IPS-20b (cell line): ENCODE measurements around the gene ACTN4.
A peak's percentile ranks its signal among the peaks of the same experiment; 100 is the strongest.

Experiments used
- H3K27ac ChIP-seq: one replicate; pipeline ENCODE4 v1.5.1; 2013; ENCODE audit warnings: low read length
- H3K27me3 ChIP-seq: 2 replicates; pipeline ENCODE4 v1.6.1; 2013; ENCODE audit warnings: mild to moderate bottlenecking, low read length, inconsistent platforms; ENCODE audit not compliant: insufficient read depth
- H3K36me3 ChIP-seq: 2 replicates; pipeline ENCODE4 v1.6.1; 2013; ENCODE audit warnings: low read depth, mild to moderate bottlenecking, inconsistent platforms, low read length, moderate library complexity; ENCODE audit not compliant: insufficient read depth
- H3K4me1 ChIP-seq: 2 replicates; pipeline ENCODE4 v1.6.1; 2013; ENCODE audit warnings: mild to moderate bottlenecking, control low read depth, inconsistent platforms, low read length, moderate library complexity; ENCODE audit not compliant: insufficient read depth
- H3K4me3 ChIP-seq: 2 replicates; pipeline ENCODE4 v1.5.1; 2013; ENCODE audit warnings: mild to moderate bottlenecking, low read length, inconsistent platforms
- H3K9ac ChIP-seq: 2 replicates; pipeline ENCODE4 v1.6.1; 2013; ENCODE audit warnings: low read depth, mild to moderate bottlenecking, inconsistent platforms, low read length, moderate library complexity
- H3K9me3 ChIP-seq: 2 replicates; pipeline ENCODE4 v1.6.1; 2013; ENCODE audit warnings: mild to moderate bottlenecking, low read depth, low read length, inconsistent platforms; ENCODE audit not compliant: insufficient read depth

ACTN4 gene

DNA sequence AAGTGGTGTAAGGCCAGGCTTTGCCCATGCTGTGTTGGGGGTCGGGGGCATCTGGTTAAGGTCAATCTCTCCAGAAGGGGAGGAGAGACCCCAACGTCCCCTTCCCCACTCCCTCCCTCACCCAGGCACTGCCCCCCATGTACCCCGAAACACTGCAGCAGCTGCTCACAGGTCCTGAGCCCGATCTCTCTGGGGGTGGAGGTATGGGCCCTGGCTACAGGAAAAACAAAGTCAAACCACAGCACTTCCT lies 86.7 kb downstream of the ACTN4 start:
- Histone ChIP-seq H3K36me3 (peaks cover 20% of the 10 kb centered on the region), H3K9ac (no peak overlapping the region), H3K27me3 (peaks cover 22% of the 10 kb centered on the region), H3K4me1 (peaks cover 9% of the 10 kb centered on the region; the same call in 1 of the 2 replicates), H3K9me3 (no peaks in the 10 kb centered on the region), H3K4me3 (no peak overlapping the region), H3K27ac (no peak overlapping the region)

DNA sequence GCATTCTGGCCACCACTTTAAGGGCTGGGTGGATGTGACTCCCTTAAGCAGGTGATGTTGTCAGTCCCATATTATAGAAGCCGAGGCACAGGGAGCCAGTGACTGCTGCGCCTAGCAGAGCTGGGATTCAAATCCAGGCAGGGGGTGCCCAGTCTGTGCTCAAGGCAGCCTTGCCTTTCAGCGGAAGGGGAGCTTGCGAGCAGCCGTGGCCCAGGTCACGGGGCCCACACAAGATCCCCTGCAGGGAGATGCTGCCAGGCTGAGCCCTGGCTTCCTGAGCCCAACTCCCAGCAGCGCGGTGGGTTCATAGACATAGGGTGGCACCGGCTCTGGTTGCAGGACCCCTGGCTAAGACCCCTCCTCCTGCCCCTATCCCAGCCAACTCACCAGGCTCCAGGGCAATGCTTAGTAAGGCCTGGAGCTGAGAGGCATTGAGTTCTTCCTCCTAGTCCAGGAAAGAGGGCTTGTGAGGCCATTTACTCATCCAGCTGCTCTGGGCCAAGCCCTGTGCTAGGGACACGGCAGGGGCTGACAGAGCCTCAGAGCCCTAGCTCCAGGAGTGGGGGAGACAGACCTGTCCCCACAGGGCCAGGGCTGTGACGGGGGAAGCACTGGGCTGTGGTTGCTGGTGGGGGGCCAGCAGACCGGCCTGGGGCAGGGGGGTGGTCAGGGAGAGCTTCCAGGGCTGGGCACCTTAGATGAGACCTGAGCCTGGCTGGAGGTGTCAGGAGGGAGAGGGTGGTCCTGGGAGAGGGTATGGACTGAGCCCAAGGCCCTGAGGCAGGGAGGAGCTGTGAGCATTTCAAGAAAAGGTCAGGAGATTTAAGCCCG lies 87.2 kb downstream of the ACTN4 start:
- Histone ChIP-seq H3K9me3 (no peaks in the 10 kb centered on the region), H3K27ac (no peak overlapping the region), H3K36me3 (peaks cover 20% of the 10 kb centered on the region), H3K27me3 (peaks cover 22% of the 10 kb centered on the region), H3K4me3 (peak overlapping the region; percentile 70), H3K9ac (peak overlapping the region; percentile 33; the same call in 1 of the 2 replicates), H3K4me1 (peaks cover 9% of the 10 kb centered on the region; the same call in 1 of the 2 replicates)

DNA sequence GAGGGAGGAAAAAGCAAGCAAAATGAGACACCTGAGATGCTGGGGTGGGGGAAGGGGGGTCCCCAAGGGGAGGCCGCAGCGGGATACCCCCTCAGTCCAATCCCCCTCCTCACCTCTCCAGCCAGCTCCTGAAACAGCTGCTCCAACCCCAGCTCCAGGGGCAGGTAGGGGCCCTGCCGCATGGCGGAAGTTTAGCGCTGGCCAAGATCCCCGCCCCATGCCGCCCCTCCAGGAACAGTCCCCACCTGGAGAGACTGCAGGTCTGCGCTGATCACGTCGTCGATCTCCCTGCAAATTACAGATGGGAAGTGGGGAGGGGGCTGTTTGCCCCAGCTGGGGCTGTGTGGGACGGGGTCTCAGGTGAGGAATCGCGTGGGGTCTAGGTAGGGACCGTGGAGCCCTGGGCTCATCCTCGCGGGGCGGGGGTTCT lies 87.8 kb downstream of the ACTN4 start:
- H3K36me3 ChIP-seq: peaks cover 17% of the 10 kb centered on the region
- no peaks in the 10 kb centered on the region for H3K9me3 ChIP-seq
- H3K4me3 ChIP-seq: peak overlapping the region; percentile 70
- H3K4me1 ChIP-seq: peaks cover 9% of the 10 kb centered on the region; the same call in 1 of the 2 replicates
- H3K27me3 ChIP-seq: peaks cover 22% of the 10 kb centered on the region
- peak overlapping the region; percentile 33; the same call in 1 of the 2 replicates for H3K9ac ChIP-seq
- H3K27ac ChIP-seq: no peak overlapping the region

DNA sequence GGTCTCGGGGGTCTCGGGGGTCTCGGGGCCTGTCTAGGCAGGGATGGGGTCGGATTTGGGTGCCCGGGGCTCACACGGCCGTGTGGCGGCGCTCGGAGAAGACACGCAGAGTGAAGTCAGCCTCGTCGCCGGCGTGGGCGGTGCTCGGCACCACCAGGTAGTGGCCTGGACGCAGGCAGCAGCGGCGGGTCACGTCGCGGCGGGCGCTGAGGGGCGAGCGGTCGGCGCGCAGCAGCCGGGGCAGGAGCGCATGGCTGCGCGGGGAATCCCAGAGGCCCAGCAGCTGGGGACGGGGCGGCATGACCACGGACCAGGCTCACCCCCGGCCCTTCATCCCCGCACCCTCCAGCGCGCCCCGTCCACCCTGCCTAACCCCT lies 88.6 kb downstream of the ACTN4 start:
- peaks cover 10% of the 10 kb centered on the region for H3K36me3 ChIP-seq
- H3K27ac ChIP-seq: no peak overlapping the region
- H3K4me3 ChIP-seq: peak overlapping the region; percentile 46; the same call in 1 of the 2 replicates
- H3K27me3 ChIP-seq: peaks cover 22% of the 10 kb centered on the region
- H3K9ac ChIP-seq: no peak overlapping the region
- no peaks in the 10 kb centered on the region for H3K9me3 ChIP-seq
- H3K4me1 ChIP-seq: peaks cover 9% of the 10 kb centered on the region; the same call in 1 of the 2 replicates

DNA sequence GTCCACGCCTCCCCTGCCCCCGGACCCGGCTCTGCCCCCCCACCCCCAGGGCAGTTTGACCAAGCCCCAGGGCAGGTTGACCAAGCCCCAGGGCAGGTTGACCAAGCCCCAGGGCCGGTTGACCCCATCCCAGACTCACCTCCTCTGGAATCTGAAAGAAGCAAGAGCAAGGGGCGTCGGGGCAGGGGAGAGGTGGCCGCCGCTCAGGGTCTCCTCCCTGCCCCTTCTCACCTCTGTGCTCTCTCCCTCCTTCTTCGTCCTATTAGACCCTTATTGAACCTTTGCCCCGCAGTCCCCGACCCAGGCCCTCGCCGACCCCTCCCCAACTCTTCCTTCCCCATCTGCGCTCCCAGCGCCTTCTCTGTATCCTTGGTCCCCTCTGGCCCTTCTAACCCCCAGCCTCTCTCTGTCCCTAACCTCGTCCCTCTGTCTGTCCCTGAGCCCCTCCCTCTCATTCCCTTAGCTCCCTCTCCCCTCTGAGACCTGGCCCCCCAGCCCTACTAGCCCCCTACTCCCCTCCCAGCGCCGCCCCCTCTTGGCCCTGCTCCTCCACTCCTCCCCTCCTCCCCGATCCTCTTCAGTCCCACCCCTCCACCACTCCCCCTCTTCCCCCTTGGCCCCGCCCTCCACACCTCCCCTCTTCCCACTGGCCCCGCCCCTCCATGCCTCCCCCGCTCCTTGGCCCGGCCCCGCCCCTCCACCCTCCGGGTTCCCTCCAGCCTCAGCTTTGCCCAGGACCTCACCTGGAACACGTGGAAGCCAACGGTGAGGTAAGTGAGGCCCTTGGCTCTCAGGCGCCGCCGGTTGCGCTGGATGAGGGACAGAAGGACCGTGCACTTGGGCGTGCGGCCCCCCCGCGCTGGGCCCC lies 89.2 kb downstream of the ACTN4 start:
- Histone ChIP-seq H3K9ac (no peak overlapping the region), H3K27ac (no peak overlapping the region), H3K27me3 (peaks cover 22% of the 10 kb centered on the region), H3K4me3 (peak overlapping the region; percentile 46; the same call in 1 of the 2 replicates), H3K9me3 (no peaks in the 10 kb centered on the region), H3K4me1 (peaks cover 9% of the 10 kb centered on the region; the same call in 1 of the 2 replicates), H3K36me3 (peaks cover 4% of the 10 kb centered on the region)

DNA sequence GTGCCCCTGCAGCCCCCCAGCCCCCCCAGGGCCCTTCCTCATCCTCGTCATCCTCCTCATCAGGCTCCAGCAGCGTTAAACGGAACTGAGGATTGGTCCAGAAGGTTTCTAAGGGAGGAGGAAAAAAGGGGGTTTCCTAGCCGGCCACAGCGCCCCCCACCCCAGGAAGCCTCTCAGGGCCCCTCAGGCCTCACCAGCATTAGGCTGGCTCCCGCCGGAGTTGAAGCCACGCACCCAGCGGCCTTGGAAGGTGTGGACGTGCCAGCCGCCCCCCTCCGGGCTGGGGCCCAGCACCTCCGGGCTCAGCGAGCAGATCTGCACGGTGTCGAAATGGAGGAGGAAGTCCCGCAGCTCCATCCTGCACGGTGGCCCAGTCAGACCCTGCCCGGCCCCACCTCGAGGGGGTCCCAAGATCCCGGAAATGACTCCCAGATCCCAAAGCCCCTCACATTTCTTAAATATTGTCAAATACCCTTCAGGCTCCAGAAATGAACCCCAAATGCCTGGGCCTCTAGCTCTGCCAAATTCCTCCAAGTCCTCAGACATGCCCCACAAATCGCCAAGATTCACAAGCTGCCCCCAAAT lies 89.9 kb downstream of the ACTN4 start:
- H3K4me1 ChIP-seq: peaks cover 9% of the 10 kb centered on the region; the same call in 1 of the 2 replicates
- H3K4me3 ChIP-seq: no peak overlapping the region
- H3K9me3 ChIP-seq: no peaks in the 10 kb centered on the region
- no peak overlapping the region for H3K27ac ChIP-seq
- peaks cover 22% of the 10 kb centered on the region for H3K27me3 ChIP-seq
- no peak overlapping the region for H3K9ac ChIP-seq
- no peaks in the 10 kb centered on the region for H3K36me3 ChIP-seq

DNA sequence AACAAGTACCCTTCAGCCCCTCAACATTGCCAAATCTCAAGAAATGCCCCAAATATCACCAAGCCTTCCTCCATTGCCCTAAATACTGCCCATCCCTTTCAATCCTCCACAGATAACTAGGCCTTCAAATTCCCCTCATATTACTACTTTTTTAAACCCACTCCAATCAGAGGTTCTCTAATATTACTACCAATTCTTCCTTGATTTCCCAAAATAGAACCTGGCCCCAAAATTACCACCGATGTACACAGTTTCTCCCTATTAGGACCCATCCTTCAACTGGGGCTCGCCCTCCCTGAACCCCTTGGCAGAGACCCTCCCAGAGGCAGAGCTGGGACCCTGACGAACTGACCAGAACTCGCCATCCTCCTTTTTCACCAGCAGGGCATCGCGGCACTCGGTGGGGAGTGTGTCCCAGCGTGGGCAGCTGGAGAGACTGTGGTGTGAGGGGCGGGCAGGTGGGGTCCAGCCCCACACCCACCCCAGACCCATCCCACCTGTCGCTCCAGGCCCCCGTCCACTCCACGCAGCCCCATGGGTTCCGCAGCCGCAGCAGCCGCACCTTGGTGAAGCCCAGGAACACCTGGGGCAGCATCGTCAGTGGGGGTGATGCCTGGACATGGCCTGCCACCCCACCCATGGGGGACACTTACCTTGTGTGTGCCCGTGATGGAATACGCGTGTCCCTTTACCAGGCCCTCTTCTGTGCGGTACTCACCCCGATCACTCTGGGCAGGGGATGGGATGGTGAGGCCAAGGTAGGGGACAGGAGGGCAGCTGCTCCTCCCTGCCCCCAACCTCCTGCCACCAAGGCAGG lies 90.7 kb downstream of the ACTN4 start:
- Histone ChIP-seq H3K36me3 (no peaks in the 10 kb centered on the region), H3K4me1 (peaks cover 9% of the 10 kb centered on the region; the same call in 1 of the 2 replicates), H3K9me3 (no peaks in the 10 kb centered on the region), H3K27me3 (peaks cover 22% of the 10 kb centered on the region), H3K4me3 (no peak overlapping the region), H3K9ac (no peak overlapping the region), H3K27ac (no peak overlapping the region)

DNA sequence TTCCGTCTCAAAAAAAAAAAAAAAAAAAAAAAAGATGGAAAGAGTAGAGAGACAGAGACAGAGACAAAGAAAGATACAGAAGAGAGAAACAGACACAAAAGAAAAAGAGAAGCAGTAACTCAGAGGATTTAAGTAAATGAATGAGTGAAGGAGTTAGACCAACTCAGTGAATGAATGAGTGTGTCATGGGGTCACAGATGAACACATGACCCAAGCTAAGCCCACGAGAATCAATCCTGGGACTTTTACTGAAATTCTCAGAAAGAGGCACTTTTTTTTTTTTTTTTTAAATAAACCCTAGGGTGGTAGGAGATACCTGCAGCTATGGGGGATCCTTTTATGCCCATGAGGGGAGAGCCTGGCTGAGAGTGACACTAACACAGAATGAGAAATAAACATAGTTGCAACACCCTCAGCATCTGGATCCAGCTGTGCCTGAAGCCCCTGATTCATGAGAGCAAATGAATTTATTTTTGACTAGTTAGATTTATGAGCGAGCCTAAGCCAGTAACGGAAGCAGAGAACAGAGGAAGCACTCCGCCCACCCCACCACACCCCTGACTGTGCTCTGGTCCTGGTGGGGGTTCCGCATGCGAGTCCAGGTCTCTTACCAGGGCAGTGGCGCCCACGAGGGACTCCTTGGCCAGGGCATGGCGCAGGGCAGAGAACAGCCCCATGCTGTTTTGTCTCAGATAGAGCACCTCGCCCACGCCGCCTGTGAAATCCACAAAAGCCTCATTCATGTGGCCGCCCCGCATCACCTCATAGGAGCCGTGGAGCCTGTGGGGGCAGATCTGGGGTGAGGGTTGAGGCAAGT lies 92.2 kb downstream of the ACTN4 start:
- no peak overlapping the region for H3K27ac ChIP-seq
- no peak overlapping the region for H3K4me3 ChIP-seq
- no peaks in the 10 kb centered on the region for H3K36me3 ChIP-seq
- no peaks in the 10 kb centered on the region for H3K9me3 ChIP-seq
- peaks cover 22% of the 10 kb centered on the region for H3K27me3 ChIP-seq
- peaks cover 2% of the 10 kb centered on the region; the same call in 1 of the 2 replicates for H3K4me1 ChIP-seq
- H3K9ac ChIP-seq: no peak overlapping the region

DNA sequence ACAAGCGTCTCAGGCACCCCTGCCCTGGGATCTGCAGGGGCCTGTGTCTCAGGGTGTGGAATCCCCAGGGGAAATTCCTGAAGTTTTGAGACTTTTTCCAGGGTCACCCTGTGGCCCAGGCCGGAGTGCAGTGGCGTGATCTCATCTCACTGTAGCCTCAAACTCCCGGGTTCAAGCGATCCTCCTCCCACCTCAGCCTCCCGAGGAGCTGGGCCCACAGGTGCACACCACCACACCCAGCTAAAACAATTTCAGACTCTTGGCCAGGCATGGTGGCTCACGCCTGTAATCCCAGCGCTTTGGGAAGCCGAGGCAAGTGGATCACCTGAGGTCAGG lies 92.8 kb downstream of the ACTN4 start:
- H3K4me1 ChIP-seq: no peaks in the 10 kb centered on the region; the same call in 1 of the 2 replicates

DNA sequence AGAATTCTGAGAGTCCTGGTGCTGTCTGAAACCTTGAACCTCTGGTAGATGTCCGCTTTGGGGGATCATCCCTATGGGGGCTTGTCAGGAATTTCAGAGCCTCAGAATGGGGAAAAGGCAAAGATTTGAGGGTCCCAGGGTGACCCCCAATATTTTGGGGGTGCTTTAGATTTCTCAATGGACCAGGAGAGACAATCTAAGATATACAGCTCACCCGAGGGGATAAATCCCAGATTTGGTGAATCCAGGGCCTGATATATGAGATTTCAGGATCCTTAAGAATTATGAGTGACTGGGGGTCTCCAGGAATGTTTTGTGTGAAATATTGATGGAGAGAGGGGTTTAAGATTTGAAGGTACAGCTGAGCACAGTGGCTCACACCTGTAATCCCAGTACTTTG lies 93.5 kb downstream of the ACTN4 start:
- H3K9me3 ChIP-seq: no peaks in the 10 kb centered on the region
- no peak overlapping the region for H3K4me3 ChIP-seq
- no peaks in the 10 kb centered on the region for H3K36me3 ChIP-seq
- no peaks in the 10 kb centered on the region for H3K4me1 ChIP-seq
- peaks cover 22% of the 10 kb centered on the region for H3K27me3 ChIP-seq
- no peak overlapping the region for H3K27ac ChIP-seq
- no peak overlapping the region for H3K9ac ChIP-seq

More for the DNA sequence above, 92.8 kb downstream of the ACTN4 start:
- H3K27me3 ChIP-seq: peaks cover 22% of the 10 kb centered on the region
- H3K4me3 ChIP-seq: no peak overlapping the region
- no peak overlapping the region for H3K9ac ChIP-seq
- no peaks in the 10 kb centered on the region for H3K36me3 ChIP-seq
- H3K27ac ChIP-seq: no peak overlapping the region
- no peaks in the 10 kb centered on the region for H3K9me3 ChIP-seq
